SK-N-SH (cell line): Measurements from ENCODE around the gene SCG2. TPM values are rescaled to one million over a fixed set of nuclear protein-coding genes. Genes with fewer than 3 reads are reported as not detected.

Experiments
- CTCF ChIA-PET: fragments of 300-600, 350-600 bp; formaldehyde crosslinking; extraction: SDS; loops from one replicate; lab custom pipeline; 2021; lab: Yijun Ruan, JAX
- POLR2A ChIA-PET: fragments of 350-600 bp; sonication (Branson Sonifier 250); formaldehyde crosslinking; extraction: SDS; loops from one replicate; lab custom pipeline; 2020; ENCODE audit warnings: antibody characterized with exemption, inconsistent platforms; lab: Yijun Ruan, JAX
- DNase-seq: peaks from one replicate; pipeline ENCODE4 v3.0.0; 2012
- H2AFZ ChIP-seq: fragments of 200-600 bp; sonication (generic); 2 replicates; pipeline ENCODE4 v1.8.1; 2016; ENCODE audit warnings: antibody characterized with exemption, mild to moderate bottlenecking, low read depth
- H3F3A ChIP-seq: fragments of 200-600 bp; sonication (generic); replicated peaks from 2 replicates; pipeline ENCODE3; 2016; ENCODE audit warnings: antibody characterized with exemption, mild to moderate bottlenecking; ENCODE audit not compliant: insufficient read depth
- H3K27ac ChIP-seq, 2 experiments: fragments of 200-500 bp in 1 of 2; fragments of 200-600 bp in 1 of 2; sonication (Bioruptor generic) in 1 of 2; sonication (generic), shearing (Covaris generic) in 1 of 2; 2 replicates each; pipeline versions ENCODE4 v1.5.1 to v1.6.1; 2014 to 2016; ENCODE audit warnings: low read depth in 2 of 2, inconsistent platforms in 1 of 2, low read length in 1 of 2, mild to moderate bottlenecking in 1 of 2, mixed read lengths in 1 of 2
- H3K27me3 ChIP-seq: fragments of 200-600 bp; sonication (generic), shearing (Covaris generic); 2 replicates; pipeline ENCODE4 v1.6.1; 2016; ENCODE audit warnings: mixed run types; ENCODE audit not compliant: insufficient read depth
- H3K36me3 ChIP-seq, 2 experiments: fragments of 200-500 bp in 1 of 2; fragments of 200-600 bp in 1 of 2; sonication (Bioruptor generic) in 1 of 2; sonication (generic) in 1 of 2; replicated peaks in 1 of 2; 2 replicates each; pipeline versions ENCODE3 to v1.5.1; 2014 to 2016; ENCODE audit warnings: low read length in 1 of 2, mild to moderate bottlenecking in 1 of 2; ENCODE audit not compliant: insufficient read depth in 2 of 2, control insufficient read depth in 1 of 2
- H3K4me1 ChIP-seq, 2 experiments: fragments of 200-500 bp in 1 of 2; fragments of 200-600 bp in 1 of 2; sonication (Bioruptor generic) in 1 of 2; sonication (generic), shearing (Covaris generic) in 1 of 2; 2 replicates each; pipeline versions ENCODE4 v1.5.1 to v1.6.1; 2014 to 2016; ENCODE audit warnings: low read depth in 1 of 2, low read length in 1 of 2, mixed run types in 1 of 2; ENCODE audit not compliant: insufficient read depth in 2 of 2, control insufficient read depth in 1 of 2
- H3K4me2 ChIP-seq: fragments of 200-600 bp; sonication (generic), shearing (Covaris generic); 2 replicates; pipeline ENCODE4 v1.6.1; 2017; ENCODE audit warnings: mixed run types
- H3K4me3 ChIP-seq, 2 experiments: fragments of 200-500 bp in 1 of 2; fragments of 200-600 bp in 1 of 2; sonication (Bioruptor generic) in 1 of 2; sonication (generic), shearing (Covaris generic) in 1 of 2; 2 replicates each; pipeline versions ENCODE4 v1.5.1 to v1.8.1; 2014 to 2016; ENCODE audit warnings: low read depth in 2 of 2, inconsistent platforms in 1 of 2, low read length in 1 of 2, mild to moderate bottlenecking in 1 of 2, mixed read lengths in 1 of 2, moderate library complexity in 1 of 2
- H3K79me2 ChIP-seq: fragments of 200-600 bp; sonication (generic); 2 replicates; pipeline ENCODE4 v1.8.1; 2017; ENCODE audit warnings: mild to moderate bottlenecking; ENCODE audit not compliant: insufficient read depth
- H3K9ac ChIP-seq: fragments of 200-600 bp; sonication (generic); 2 replicates; pipeline ENCODE4 v1.6.1; 2017; ENCODE audit warnings: mixed run types
- H3K9me2 ChIP-seq: fragments of 200-600 bp; sonication (generic); 2 replicates; pipeline ENCODE4 v1.6.1; 2017; ENCODE audit warnings: mixed run types
- H3K9me3 ChIP-seq: fragments of 200-600 bp; sonication (generic); 2 replicates; pipeline ENCODE4 v1.6.1; 2017; ENCODE audit warnings: mixed run types, mild to moderate bottlenecking, moderate library complexity
- H4K20me1 ChIP-seq: fragments of 200-600 bp; sonication (generic); 2 replicates; pipeline ENCODE4 v1.6.1; 2017; ENCODE audit warnings: mild to moderate bottlenecking, mixed run types; ENCODE audit not compliant: insufficient read depth
- CHD2 ChIP-seq: fragments of 150-350 bp; IDR thresholded peaks from 2 replicates; pipeline ENCODE4 v1.6.1; 2018; ENCODE audit warnings: low read length; ENCODE audit not compliant: partially characterized antibody
- ELF1 ChIP-seq: IDR thresholded peaks from 2 replicates; pipeline ENCODE4 v1.4.0; 2012
- FOSL2 ChIP-seq: IDR thresholded peaks from 2 replicates; pipeline ENCODE4 v1.4.0; 2012; ENCODE audit warnings: low read depth, mild to moderate bottlenecking, moderate library complexity, borderline replicate concordance
- FOXM1 ChIP-seq: IDR thresholded peaks from 2 replicates; pipeline ENCODE4 v1.4.0; 2012; ENCODE audit warnings: low read depth, mild to moderate bottlenecking
- GABPA ChIP-seq: IDR thresholded peaks from 2 replicates; pipeline ENCODE4 v1.4.0; 2012; ENCODE audit warnings: low read depth, mild to moderate bottlenecking
- GATA2 ChIP-seq: sonication (generic); formaldehyde crosslinking; IDR thresholded peaks from 2 replicates; pipeline ENCODE4 v1.5.0; 2020; ENCODE audit warnings: mild to moderate bottlenecking, missing genetic modification reagents
- MXI1 ChIP-seq: IDR thresholded peaks from 2 replicates; pipeline ENCODE4 v1.6.1; 2012; ENCODE audit warnings: mild to moderate bottlenecking, low read depth, low read length, improper control_type of control experiment
- POLR2AphosphoS5 ChIP-seq: IDR thresholded peaks from 2 replicates; pipeline ENCODE4 v1.6.1; 2012; ENCODE audit warnings: low read depth, low read length
- RAD21 ChIP-seq: IDR thresholded peaks from 2 replicates; pipeline ENCODE4 v1.6.1; 2012; ENCODE audit warnings: mild to moderate bottlenecking, low read length
- RCOR1 ChIP-seq: fragments of 150-350 bp; IDR thresholded peaks from 2 replicates; pipeline ENCODE4 v1.6.1; 2017; ENCODE audit warnings: antibody characterized with exemption, low read length
- RFX5 ChIP-seq: IDR thresholded peaks from 2 replicates; pipeline ENCODE4 v1.6.1; 2012; ENCODE audit warnings: mild to moderate bottlenecking, improper control_type of control experiment, low read length
- RXRA ChIP-seq: IDR thresholded peaks from 2 replicates; pipeline ENCODE4 v1.4.0; 2012; ENCODE audit warnings: low read depth, mild to moderate bottlenecking, borderline replicate concordance
- SIN3A ChIP-seq: IDR thresholded peaks from 2 replicates; pipeline ENCODE4 v1.6.1; 2012; ENCODE audit warnings: low read depth, mild to moderate bottlenecking, low read length, moderate library complexity, borderline replicate concordance
- TAF1 ChIP-seq: IDR thresholded peaks from 2 replicates; pipeline ENCODE4 v1.6.1; 2012; ENCODE audit warnings: low read depth, mild to moderate bottlenecking, low read length, moderate library complexity, borderline replicate concordance
- USF2 ChIP-seq: fragments of 150-350 bp; IDR thresholded peaks from 2 replicates; pipeline ENCODE4 v1.6.1; 2017; ENCODE audit warnings: antibody characterized with exemption, low read length, low read depth, borderline replicate concordance
- WGBS: methylation state at CpG from one replicate; pipeline ENCODE4 v1.1.6; 2017; ENCODE audit warnings: low lambda C conversion rate; 5-methylcytosine and 5-hydroxymethylcytosine counted together
- polyA plus RNA-seq, 3 experiments: library from polyadenylated mRNA; depleted of rRNA; stranded (reverse); fragments of >200 nt; gene quantifications; 2 replicates each; pipeline ENCODE4 v1.2.3, GENCODE V29; 2012
- TF ChIP-seq, protein P1 (sequence below): IDR thresholded peaks from 2 replicates; pipeline ENCODE4 v1.4.0; 2012; ENCODE audit warnings: low read depth, borderline replicate concordance
- TF ChIP-seq, protein P2 (sequence below): fragments of 150-350 bp; IDR thresholded peaks from 2 replicates; pipeline ENCODE4 v1.6.1; 2016; ENCODE audit warnings: mild to moderate bottlenecking, low read depth, low read length
- TF ChIP-seq, protein P3 (sequence below): IDR thresholded peaks from 2 replicates; pipeline ENCODE4 v1.4.0; 2012; ENCODE audit warnings: low read depth

SCG2 gene
- polyA plus RNA-seq, 1 of the 3 experiments (the other 2 are of a cell fraction) = 373 TPM

- POLR2A ChIA-PET = no interaction called here
- WGBS = 64% methylated on average over 2 of the region's 2 CpGs
- CTCF ChIA-PET = interaction anchor here (0.7 to 6.1 kb wide), 8 partner anchors 10 to 631 kb away, joined by 3 to 29 read pairs (median 4); no protein-coding TSS in a partner anchor
Measured at GRCh38 chr2:223602972-223603371, 811 bp upstream of the SCG2 start.

GRCh38 chr2:223601018-223601417 is 1.1 kb downstream of the SCG2 start:
- ChIA-PET CTCF (interaction anchor here (0.8 to 6.1 kb wide), 15 partner anchors 10 to 686 kb away, joined by 3 to 29 read pairs (median 3); no protein-coding TSS in a partner anchor), POLR2A (no interaction called here)
- Histone ChIP-seq H3K9ac (peak overlapping the region; percentile 74), H3K9me3 (no peaks in the 10 kb centered on the region), H2AFZ (no peak overlapping the region), H3K4me2 (peak overlapping the region; percentile 73), H3K36me3 (peaks cover 31 to 43% of the 10 kb centered on the region in 2 experiments), H3K4me3 (peak overlapping the region; percentile 66 to 74), H3K27ac (peak overlapping the region; percentile 94 to 95), H3K9me2 (no peaks in the 10 kb centered on the region), H3K79me2 (peaks cover 50% of the 10 kb centered on the region), H4K20me1 (no peaks in the 10 kb centered on the region), H3K4me1 (peaks cover 22 to 30% of the 10 kb centered on the region in 2 experiments), H3K27me3 (no peaks in the 10 kb centered on the region), H3F3A (peaks cover 63% of the 10 kb centered on the region)
- DNase-seq = no peak
- TF ChIP-seq, protein P1, sequence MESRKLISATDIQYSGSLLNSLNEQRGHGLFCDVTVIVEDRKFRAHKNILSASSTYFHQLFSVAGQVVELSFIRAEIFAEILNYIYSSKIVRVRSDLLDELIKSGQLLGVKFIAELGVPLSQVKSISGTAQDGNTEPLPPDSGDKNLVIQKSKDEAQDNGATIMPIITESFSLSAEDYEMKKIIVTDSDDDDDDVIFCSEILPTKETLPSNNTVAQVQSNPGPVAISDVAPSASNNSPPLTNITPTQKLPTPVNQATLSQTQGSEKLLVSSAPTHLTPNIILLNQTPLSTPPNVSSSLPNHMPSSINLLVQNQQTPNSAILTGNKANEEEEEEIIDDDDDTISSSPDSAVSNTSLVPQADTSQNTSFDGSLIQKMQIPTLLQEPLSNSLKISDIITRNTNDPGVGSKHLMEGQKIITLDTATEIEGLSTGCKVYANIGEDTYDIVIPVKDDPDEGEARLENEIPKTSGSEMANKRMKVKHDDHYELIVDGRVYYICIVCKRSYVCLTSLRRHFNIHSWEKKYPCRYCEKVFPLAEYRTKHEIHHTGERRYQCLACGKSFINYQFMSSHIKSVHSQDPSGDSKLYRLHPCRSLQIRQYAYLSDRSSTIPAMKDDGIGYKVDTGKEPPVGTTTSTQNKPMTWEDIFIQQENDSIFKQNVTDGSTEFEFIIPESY = no peak
- TF ChIP-seq, protein P2, sequence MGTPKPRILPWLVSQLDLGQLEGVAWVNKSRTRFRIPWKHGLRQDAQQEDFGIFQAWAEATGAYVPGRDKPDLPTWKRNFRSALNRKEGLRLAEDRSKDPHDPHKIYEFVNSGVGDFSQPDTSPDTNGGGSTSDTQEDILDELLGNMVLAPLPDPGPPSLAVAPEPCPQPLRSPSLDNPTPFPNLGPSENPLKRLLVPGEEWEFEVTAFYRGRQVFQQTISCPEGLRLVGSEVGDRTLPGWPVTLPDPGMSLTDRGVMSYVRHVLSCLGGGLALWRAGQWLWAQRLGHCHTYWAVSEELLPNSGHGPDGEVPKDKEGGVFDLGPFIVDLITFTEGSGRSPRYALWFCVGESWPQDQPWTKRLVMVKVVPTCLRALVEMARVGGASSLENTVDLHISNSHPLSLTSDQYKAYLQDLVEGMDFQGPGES = no peak
- TF ChIP-seq FOSL2 = no peak
- no peak for TF ChIP-seq RCOR1
- no peak for TF ChIP-seq RFX5
- TF ChIP-seq RXRA = no peak
- no peak for TF ChIP-seq MXI1
- TF ChIP-seq, protein P3, sequence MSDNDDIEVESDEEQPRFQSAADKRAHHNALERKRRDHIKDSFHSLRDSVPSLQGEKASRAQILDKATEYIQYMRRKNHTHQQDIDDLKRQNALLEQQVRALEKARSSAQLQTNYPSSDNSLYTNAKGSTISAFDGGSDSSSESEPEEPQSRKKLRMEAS = no peak
- TF ChIP-seq POLR2AphosphoS5 = no peak
- TF ChIP-seq RAD21 = no peak

More at GRCh38 chr2:223602972-223603371, 811 bp upstream of the SCG2 start:
- peaks cover 41% of the 10 kb centered on the region for H3K79me2 ChIP-seq
- DNase-seq = no peak
- H4K20me1 ChIP-seq = no peaks in the 10 kb centered on the region
- H3K4me3 ChIP-seq = no peak overlapping the region
- peak overlapping the region; percentile 42 for H3K9ac ChIP-seq
- H3K9me3 ChIP-seq = no peaks in the 10 kb centered on the region
- no peaks in the 10 kb centered on the region for H3K9me2 ChIP-seq
- H3K27me3 ChIP-seq = no peaks in the 10 kb centered on the region
- H3K36me3 ChIP-seq = peaks cover 13 to 23% of the 10 kb centered on the region in 2 experiments
- H2AFZ ChIP-seq = peak overlapping the region; percentile 66
- H3K4me2 ChIP-seq = peak overlapping the region; percentile 56; the same call in 1 of the 2 replicates
- H3K4me1 ChIP-seq = peaks cover 14 to 18% of the 10 kb centered on the region in 2 experiments
- no peak for TF ChIP-seq CHD2
- no peak for TF ChIP-seq GATA2 (CRISPR knock-in tag)
- TF ChIP-seq TAF1 = no peak
- TF ChIP-seq ELF1 = no peak
- TF ChIP-seq, protein P3 = no peak
- no peak for TF ChIP-seq SIN3A
- TF ChIP-seq FOXM1 = no peak
- no peak for TF ChIP-seq RFX5
- TF ChIP-seq, protein P1 = no peak
- TF ChIP-seq GABPA = no peak
- no peak for TF ChIP-seq POLR2AphosphoS5
- no peak for TF ChIP-seq USF2
- peaks cover 45% of the 10 kb centered on the region for H3F3A ChIP-seq
- H3K27ac ChIP-seq = peak overlapping the region; percentile 94 to 95; a peak in 3 of 4 replicates
